Measurements from ENCODE around the gene ADRA2A.

DNA sequence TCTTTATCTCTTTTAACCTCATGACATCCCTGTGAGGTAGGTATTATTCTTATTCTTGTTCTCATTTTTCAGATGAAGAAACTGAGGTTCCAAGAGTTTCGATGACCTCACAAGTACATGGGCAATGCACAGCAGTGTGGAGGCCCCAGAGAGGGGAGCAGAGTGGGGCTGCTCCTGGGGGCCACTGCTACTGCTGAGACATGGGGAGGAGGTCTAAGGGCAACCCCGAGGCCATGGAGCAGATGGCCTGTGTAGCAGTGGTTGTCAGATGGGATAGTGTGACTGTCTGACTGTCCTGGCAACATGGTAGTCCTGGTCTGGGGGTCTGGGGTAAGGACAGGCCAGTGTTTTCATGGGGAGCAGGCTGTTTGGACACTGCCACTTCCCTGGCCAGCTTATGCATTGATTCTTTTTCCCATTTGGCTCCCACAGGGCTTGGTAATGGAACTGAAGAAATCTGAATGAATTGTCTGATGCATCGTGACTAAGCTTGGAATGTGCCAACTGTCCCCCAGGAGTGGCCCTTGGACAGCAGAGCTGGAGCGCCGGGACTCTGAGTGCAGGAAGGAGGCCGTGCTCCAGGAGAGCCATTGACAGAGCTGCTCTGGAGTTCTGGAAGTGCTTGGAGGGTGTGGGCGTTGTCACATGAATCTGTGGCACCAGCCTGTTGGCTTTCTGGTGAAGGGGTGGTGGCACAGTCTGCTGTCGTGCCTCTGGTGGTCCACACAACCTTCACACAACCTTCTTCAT lies 40.9 kb downstream of the ADRA2A start:
- TF ChIP-seq, protein P1, sequence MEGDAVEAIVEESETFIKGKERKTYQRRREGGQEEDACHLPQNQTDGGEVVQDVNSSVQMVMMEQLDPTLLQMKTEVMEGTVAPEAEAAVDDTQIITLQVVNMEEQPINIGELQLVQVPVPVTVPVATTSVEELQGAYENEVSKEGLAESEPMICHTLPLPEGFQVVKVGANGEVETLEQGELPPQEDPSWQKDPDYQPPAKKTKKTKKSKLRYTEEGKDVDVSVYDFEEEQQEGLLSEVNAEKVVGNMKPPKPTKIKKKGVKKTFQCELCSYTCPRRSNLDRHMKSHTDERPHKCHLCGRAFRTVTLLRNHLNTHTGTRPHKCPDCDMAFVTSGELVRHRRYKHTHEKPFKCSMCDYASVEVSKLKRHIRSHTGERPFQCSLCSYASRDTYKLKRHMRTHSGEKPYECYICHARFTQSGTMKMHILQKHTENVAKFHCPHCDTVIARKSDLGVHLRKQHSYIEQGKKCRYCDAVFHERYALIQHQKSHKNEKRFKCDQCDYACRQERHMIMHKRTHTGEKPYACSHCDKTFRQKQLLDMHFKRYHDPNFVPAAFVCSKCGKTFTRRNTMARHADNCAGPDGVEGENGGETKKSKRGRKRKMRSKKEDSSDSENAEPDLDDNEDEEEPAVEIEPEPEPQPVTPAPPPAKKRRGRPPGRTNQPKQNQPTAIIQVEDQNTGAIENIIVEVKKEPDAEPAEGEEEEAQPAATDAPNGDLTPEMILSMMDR (IDR thresholded peaks at IDR 0.05) = no peak
- no peak for TF ChIP-seq POLR2A (IDR thresholded peaks at IDR 0.05)

Data from heart left ventricle (tissue), 13 donors.